Measurements from ENCODE around the gene VSIG10L2. TPM values are rescaled to one million over a fixed set of nuclear protein-coding genes. Genes with fewer than 3 reads are reported as not detected.
A peak's percentile ranks its signal among the peaks of the same experiment; 100 is the strongest.

Gene VSIG10L2
- total and polyA plus RNA-seq, 4 donors: 0.48 TPM; not detected in 3

DNA sequence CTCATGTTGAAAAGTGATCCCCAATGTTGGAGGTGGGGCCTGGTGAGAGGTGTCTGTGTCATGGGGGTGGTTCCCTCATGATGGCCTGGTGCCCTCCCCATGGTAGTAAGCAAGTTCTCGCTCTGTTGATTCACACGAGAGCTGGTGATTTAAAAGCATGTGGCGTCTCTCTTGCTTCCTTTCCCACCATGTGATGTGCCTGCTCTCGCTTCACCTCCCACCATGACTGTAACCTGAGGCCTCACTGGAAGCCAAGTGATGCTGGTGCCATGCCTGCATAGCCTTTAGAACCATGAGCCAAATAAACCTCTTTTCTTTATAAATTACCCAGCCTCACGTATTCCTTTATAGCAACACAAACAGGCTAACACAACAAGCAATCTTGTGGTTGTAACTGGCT is 52.4 kb downstream of the VSIG10L2 start:
- intact Hi-C loops (cut with DNase I): no loop called here
- H3K27ac ChIP-seq (ENCODE audit: low read depth in 1 of 2, low read length in 2 of 2): no peak overlapping the region
- peaks cover 0 to 2% of the 10 kb centered on the region in 2 donors for H3K36me3 ChIP-seq (ENCODE audit: control insufficient read depth in 1 of 2, insufficient read depth in 2 of 2, low read length in 1 of 2)
- DNase-seq (no peak), ATAC-seq (ENCODE audit: low FRiP score) (no peak)
- 87 to 88% methylated on average over 5 of the region's 5 CpGs for WGBS, 2 donors
- no peaks in the 10 kb centered on the region for H3K27me3 ChIP-seq (ENCODE audit: control insufficient read depth in 1 of 2, insufficient read depth in 2 of 2, low read length in 1 of 2)
- no peaks in the 10 kb centered on the region for H3K9me3 ChIP-seq (ENCODE audit: control insufficient read depth, low read length)
- H3K4me3 ChIP-seq (ENCODE audit: low read length in 2 of 2): no peak overlapping the region
- no peaks in the 10 kb centered on the region for H3K4me1 ChIP-seq (ENCODE audit: control insufficient read depth in 1 of 2, insufficient read depth in 2 of 2, low read length in 2 of 2)

DNA sequence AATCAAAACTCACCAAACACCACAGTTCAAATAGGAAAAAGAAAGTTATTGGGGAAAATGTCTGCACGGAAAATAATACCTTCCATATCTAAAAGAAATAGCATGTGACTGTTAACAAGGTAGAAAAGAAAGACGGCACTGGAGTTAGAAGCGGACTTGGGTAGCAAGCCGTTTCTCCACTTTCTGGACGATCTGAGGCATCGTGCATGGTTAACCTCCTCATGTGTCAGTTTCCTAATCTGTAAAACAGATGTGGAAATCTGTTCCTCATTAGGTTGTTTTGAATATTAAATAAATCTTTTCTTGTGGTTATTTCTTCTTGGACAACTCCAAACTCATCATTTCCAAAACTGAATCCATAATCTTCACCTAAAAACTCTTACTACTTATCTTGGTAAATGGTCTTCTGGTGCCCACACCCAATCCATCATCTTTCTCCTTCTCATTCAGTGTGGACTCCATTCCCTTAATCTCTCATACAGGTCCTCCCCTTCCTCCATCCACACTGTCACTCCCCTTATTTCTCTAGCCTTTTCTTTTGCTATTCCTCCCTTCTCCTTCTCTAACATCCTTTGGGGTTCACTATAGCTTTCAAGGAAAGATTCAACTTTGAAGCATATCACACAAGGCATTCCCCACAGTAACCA is 53.5 kb downstream of the VSIG10L2 start:
- DNase-seq (no peak), ATAC-seq (ENCODE audit: low FRiP score) (peak; percentile 69)
- no peaks in the 10 kb centered on the region for H3K9me3 ChIP-seq (ENCODE audit: control insufficient read depth, low read length)
- peaks cover 0 to 2% of the 10 kb centered on the region in 2 donors for H3K36me3 ChIP-seq (ENCODE audit: control insufficient read depth in 1 of 2, insufficient read depth in 2 of 2, low read length in 1 of 2)
- H3K4me3 ChIP-seq (ENCODE audit: low read length in 2 of 2): no peak overlapping the region
- no peak overlapping the region for H3K27ac ChIP-seq (ENCODE audit: low read depth in 1 of 2, low read length in 2 of 2)
- intact Hi-C loops (cut with DNase I): no loop called here
- WGBS, 2 donors: 78 to 86% methylated on average over 6 of the region's 6 CpGs
- no peaks in the 10 kb centered on the region for H3K27me3 ChIP-seq (ENCODE audit: control insufficient read depth in 1 of 2, insufficient read depth in 2 of 2, low read length in 1 of 2)
- no peaks in the 10 kb centered on the region for H3K4me1 ChIP-seq (ENCODE audit: control insufficient read depth in 1 of 2, insufficient read depth in 2 of 2, low read length in 2 of 2)

DNA sequence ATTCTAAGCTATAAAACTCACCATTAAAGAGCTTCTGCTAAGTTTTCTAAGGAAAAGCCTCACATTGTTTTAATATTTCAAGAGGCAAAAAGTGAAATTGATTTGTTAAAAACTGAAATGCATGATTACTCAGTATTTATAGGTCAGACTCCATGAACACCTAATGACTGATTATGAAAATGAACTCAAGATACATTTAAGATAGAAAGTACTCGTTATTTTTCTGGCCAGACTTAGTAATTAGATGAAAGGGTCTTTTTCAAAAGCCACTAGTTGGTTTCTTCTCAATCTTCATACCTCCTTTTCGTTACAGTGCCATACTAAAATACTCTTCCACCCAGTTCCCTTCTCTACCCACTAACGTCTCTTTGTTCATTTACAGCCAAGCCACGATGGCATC is 56.3 kb downstream of the VSIG10L2 start:
- Histone ChIP-seq H3K4me3 (ENCODE audit: low read length in 2 of 2) (no peak overlapping the region), H3K27ac (ENCODE audit: low read depth in 1 of 2, low read length in 2 of 2) (no peak overlapping the region), H3K27me3 (ENCODE audit: control insufficient read depth in 1 of 2, insufficient read depth in 2 of 2, low read length in 1 of 2) (no peaks in the 10 kb centered on the region), H3K9me3 (ENCODE audit: control insufficient read depth, low read length) (no peaks in the 10 kb centered on the region), H3K4me1 (ENCODE audit: control insufficient read depth in 1 of 2, insufficient read depth in 2 of 2, low read length in 2 of 2) (no peaks in the 10 kb centered on the region), H3K36me3 (ENCODE audit: control insufficient read depth in 1 of 2, insufficient read depth in 2 of 2, low read length in 1 of 2) (no peaks in the 10 kb centered on the region)
- DNase-seq (no peak), ATAC-seq (ENCODE audit: low FRiP score) (no peak)
- 87 to 92% methylated on average over 4 of the region's 4 CpGs for WGBS, 2 donors
- intact Hi-C loops (cut with DNase I): no loop called here

Other genes with a start within 250 kb of the VSIG10L2 start
- not detected for gene PATE1, start 199.8 kb upstream of the VSIG10L2 start, total RNA-seq
- not detected for gene PATE1, start 199.8 kb upstream of the VSIG10L2 start, polyA plus RNA-seq
- gene PATE2, start 167.2 kb upstream of the VSIG10L2 start, total RNA-seq: not detected
- gene PATE2, start 167.2 kb upstream of the VSIG10L2 start, polyA plus RNA-seq: not detected
- gene PATE3, start 157.9 kb upstream of the VSIG10L2 start, total RNA-seq: not detected
- gene PATE3, start 157.9 kb upstream of the VSIG10L2 start, polyA plus RNA-seq: not detected
- gene PATE4, start 112.7 kb upstream of the VSIG10L2 start, total RNA-seq: not detected
- gene PATE4, start 112.7 kb upstream of the VSIG10L2 start, polyA plus RNA-seq: under 1 TPM in 1 of 2 donors, not detected in 1; 0.50 TPM
- 1 to 10 TPM; 3.3 to 3.6 TPM for gene HYLS1, start 58.4 kb upstream of the VSIG10L2 start, total RNA-seq
- gene HYLS1, start 58.4 kb upstream of the VSIG10L2 start, polyA plus RNA-seq: 1 to 10 TPM; 2.7 to 4.5 TPM
- 1 to 10 TPM; 8.8 to 9.4 TPM for gene PUS3, start 42.8 kb upstream of the VSIG10L2 start, total RNA-seq
- 1 to 10 TPM; 8.0 to 8.1 TPM for gene PUS3, start 42.8 kb upstream of the VSIG10L2 start, polyA plus RNA-seq
- under 1 TPM in 1 of 2 donors, not detected in 1; 0.30 TPM for gene DDX25, start 41.5 kb upstream of the VSIG10L2 start, total RNA-seq
- gene DDX25, start 41.5 kb upstream of the VSIG10L2 start, polyA plus RNA-seq: not detected
- 10 to 100 TPM in 1 of 2 donors, 1 to 10 TPM in 1; 8.1 to 50.3 TPM for gene CDON, start 116.8 kb downstream of the VSIG10L2 start, total RNA-seq
- under 1 TPM; 0.49 to 0.88 TPM for gene CDON, start 116.8 kb downstream of the VSIG10L2 start, polyA plus RNA-seq

Measured in aorta (tissue), 5 donors.